ENCODE data around the gene AMMECR1L.

Gene AMMECR1L

GRCh38 chr2:127893494-127893893 lies 7.7 kb upstream of the AMMECR1L start:
- TF ChIP-seq GATA2 (IDR thresholded peaks at IDR 0.05; ENCODE audit: low read depth, low read length) (no peak), GATA3 (IDR thresholded peaks at IDR 0.05; ENCODE audit: low read depth, low read length) (no peak)

- TF ChIP-seq GATA2 (IDR thresholded peaks at IDR 0.05; ENCODE audit: low read depth, low read length) (no peak), GATA3 (IDR thresholded peaks at IDR 0.05; ENCODE audit: low read depth, low read length) (no peak)
Observed at GRCh38 chr2:127893033-127893432, 7.3 kb upstream of the AMMECR1L start.

- no peak for TF ChIP-seq GATA3 (IDR thresholded peaks at IDR 0.05; ENCODE audit: low read depth, low read length)
- TF ChIP-seq GATA2 (IDR thresholded peaks at IDR 0.05; ENCODE audit: low read depth, low read length) = no peak
Observed at GRCh38 chr2:127891811-127892210, 6.1 kb upstream of the AMMECR1L start.

DNA sequence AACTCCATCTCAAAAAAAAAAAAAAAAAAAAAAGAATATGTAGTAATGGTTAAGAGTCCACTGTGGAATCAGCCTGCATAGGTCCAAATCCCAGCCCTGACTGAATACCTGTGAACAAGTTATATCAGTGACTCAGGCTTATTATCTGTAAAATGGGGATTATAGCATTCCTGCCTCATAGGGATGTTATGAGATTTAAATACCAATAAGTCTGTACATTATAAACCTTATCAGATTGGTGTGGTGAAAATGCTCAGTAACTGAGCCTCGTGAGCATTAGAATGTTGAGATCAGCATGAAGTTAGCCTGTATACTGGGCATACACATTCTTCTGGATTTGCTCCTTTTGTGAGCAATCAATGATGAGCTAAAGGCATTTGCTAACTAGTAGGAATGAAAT lies 3.0 kb upstream of the AMMECR1L start:
- TF ChIP-seq GATA2 (IDR thresholded peaks at IDR 0.05; ENCODE audit: low read depth, low read length) = no peak
- TF ChIP-seq GATA3 (IDR thresholded peaks at IDR 0.05; ENCODE audit: low read depth, low read length) = no peak

GRCh38 chr2:127887776-127888130 lies 2.0 kb upstream of the AMMECR1L start:
- no peak for TF ChIP-seq GATA3 (IDR thresholded peaks at IDR 0.05; ENCODE audit: low read depth, low read length)
- TF ChIP-seq GATA2 (IDR thresholded peaks at IDR 0.05; ENCODE audit: low read depth, low read length) = no peak

DNA sequence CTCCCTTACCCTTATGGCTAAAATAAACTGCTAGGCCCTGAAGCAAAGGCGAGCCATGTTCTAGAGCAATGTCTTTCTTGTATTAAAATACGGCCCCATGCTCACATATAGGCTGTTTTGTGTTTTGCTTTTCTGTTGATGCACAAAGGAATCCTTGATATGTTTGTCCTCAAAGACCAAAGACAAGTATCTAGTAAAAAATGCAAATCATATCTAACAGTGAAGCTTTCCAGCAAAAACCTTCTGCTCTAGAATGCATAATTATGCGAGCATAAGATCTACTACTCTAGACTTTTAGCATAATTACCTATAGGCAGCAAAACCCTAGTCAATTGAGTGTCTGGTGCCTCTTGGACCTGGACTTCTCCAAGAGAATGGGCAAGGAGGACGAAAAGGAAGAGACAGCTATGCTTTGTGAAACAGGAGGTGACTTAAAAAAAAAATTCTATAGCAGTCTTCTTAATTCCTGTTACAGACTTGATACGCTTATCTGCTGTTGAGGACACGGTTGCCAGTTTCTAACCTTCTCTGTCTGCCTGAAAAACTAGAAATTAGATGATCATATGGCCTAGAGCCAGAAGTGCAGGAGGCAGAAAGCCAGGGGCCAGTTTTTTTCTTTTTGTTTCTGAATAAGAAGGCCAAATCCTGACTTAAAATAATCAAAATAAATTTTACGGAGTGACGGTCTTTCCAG lies 1.5 kb upstream of the AMMECR1L start:
- no peak for TF ChIP-seq GATA3 (IDR thresholded peaks at IDR 0.05; ENCODE audit: low read depth, low read length)
- no peak for TF ChIP-seq GATA2 (IDR thresholded peaks at IDR 0.05; ENCODE audit: low read depth, low read length)

DNA sequence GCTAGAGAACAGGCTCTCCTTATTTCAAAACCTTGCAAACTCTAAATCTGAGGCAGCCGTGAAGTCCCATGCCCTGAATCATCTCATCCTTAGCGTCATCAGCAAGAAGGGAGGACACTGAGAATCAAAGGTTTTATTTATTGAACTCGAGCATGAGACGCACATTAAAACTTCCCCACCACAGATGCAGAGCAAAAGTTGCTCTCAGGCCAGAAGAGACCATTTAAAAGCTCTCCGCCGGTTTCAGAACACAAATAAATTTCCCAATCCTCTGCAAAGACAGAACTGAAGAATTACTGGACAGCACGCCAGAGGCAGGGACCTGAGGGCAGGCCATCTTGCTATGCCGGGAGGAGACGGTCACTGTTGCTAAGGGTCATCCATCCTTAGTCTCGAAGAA lies 1.3 kb downstream of the AMMECR1L start:
- TF ChIP-seq GATA2 (IDR thresholded peaks at IDR 0.05; ENCODE audit: low read depth, low read length) = no peak
- TF ChIP-seq GATA3 (IDR thresholded peaks at IDR 0.05; ENCODE audit: low read depth, low read length) = no peak

GRCh38 chr2:127879899-127880298 lies 5.9 kb downstream of the AMMECR1L start:
- no peak for TF ChIP-seq GATA2 (IDR thresholded peaks at IDR 0.05; ENCODE audit: low read depth, low read length)
- no peak for TF ChIP-seq GATA3 (IDR thresholded peaks at IDR 0.05; ENCODE audit: low read depth, low read length)

DNA sequence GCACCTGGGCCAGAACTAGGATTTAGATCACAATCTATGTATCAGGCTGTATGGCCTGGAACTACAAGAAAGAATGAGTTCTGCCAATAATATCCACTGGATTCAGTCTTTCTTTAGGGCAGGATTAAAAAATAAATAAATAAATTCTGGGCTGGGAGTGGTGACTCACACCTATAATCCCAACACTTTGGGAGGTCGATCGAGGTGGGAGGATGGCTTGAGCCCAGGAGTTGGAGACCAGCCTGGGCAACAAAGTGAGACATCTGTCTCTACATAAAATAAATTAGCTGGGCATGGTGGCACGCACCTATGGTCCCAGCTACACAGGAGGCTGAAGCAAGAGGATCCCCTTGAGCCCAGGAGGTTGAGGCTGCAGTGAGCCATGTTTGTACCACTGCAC lies 8.1 kb downstream of the AMMECR1L start:
- TF ChIP-seq GATA3 (IDR thresholded peaks at IDR 0.05; ENCODE audit: low read depth, low read length) (no peak), GATA2 (IDR thresholded peaks at IDR 0.05; ENCODE audit: low read depth, low read length) (no peak)

DNA sequence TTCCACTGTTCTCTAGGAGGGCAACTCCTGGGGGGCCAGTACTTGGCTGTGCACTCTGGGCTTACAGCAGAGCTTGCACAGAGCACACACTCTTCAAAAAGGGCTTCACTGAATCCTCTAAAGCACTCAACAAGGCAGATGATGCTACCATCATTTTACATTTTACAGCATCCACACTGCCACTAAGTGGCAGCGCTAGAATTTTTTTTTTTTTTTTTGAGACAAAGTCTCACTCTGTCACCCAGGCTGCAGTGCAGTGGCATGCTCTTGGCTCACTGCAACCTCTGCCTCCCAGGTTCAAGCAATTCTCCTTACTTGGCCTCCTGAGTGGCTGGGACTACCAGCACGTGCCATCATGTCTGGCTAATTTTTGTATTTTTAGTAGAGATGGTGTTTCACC lies 8.6 kb downstream of the AMMECR1L start:
- TF ChIP-seq GATA3 (IDR thresholded peaks at IDR 0.05; ENCODE audit: low read depth, low read length) = no peak
- TF ChIP-seq GATA2 (IDR thresholded peaks at IDR 0.05; ENCODE audit: low read depth, low read length) = no peak

- TF ChIP-seq GATA3 (IDR thresholded peaks at IDR 0.05; ENCODE audit: low read depth, low read length) (no peak), GATA2 (IDR thresholded peaks at IDR 0.05; ENCODE audit: low read depth, low read length) (no peak)
Observed at GRCh38 chr2:127874378-127875269, 11.1 kb downstream of the AMMECR1L start.

GRCh38 chr2:127873707-127874303 lies 12.0 kb downstream of the AMMECR1L start:
- TF ChIP-seq GATA3 (IDR thresholded peaks at IDR 0.05; ENCODE audit: low read depth, low read length) = no peak
- TF ChIP-seq GATA2 (IDR thresholded peaks at IDR 0.05; ENCODE audit: low read depth, low read length) = no peak

DNA sequence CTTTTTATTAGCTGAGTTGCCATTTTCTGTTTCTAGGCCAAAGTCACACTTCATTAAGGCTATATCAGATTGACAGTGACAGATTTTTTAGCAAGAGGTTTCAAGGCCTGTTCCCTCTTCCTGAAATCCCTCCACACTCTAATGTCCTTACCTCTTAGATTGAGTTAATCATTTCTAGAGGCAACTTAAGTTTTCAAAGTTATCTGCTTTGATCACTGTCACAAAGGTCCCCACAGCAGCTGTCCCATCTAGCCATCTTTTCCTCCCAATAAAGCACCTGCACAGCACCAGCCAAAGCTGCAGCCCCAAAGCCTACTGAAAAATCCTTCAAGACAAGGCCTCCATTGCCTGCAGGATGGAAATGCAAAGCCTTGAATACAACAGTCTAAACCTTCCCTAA lies 13.4 kb downstream of the AMMECR1L start:
- TF ChIP-seq GATA3 (IDR thresholded peaks at IDR 0.05; ENCODE audit: low read depth, low read length) (no peak), GATA2 (IDR thresholded peaks at IDR 0.05; ENCODE audit: low read depth, low read length) (no peak)

- TF ChIP-seq GATA3 (IDR thresholded peaks at IDR 0.05; ENCODE audit: low read depth, low read length) (no peak), GATA2 (IDR thresholded peaks at IDR 0.05; ENCODE audit: low read depth, low read length) (no peak)
Observed at GRCh38 chr2:127865926-127866325, 19.8 kb downstream of the AMMECR1L start.

DNA sequence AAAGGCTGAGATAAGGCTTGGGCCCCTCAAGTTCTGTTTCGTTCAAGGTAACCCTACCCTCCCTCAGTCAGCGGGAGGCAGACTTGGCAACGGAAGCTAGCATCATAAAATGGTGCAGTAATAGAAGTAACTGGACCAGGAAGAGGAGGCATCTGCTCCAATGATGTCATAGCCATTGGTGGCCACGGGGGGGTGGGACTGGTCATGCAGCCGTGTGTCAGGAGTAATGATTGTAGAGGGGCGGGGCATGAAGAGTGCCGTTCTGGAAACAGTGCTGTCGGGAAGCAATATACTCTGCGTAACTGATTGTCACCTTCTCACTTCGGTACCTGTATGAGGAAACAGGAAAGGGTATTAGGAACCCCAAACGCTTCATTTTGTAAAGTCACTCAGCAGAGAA lies 20.9 kb downstream of the AMMECR1L start:
- no peak for TF ChIP-seq GATA3 (IDR thresholded peaks at IDR 0.05; ENCODE audit: low read depth, low read length)
- TF ChIP-seq GATA2 (IDR thresholded peaks at IDR 0.05; ENCODE audit: low read depth, low read length) = no peak

Data from SH-SY5Y (cell line).